ENCODE data around the gene PAFAH1B1.

DNA sequence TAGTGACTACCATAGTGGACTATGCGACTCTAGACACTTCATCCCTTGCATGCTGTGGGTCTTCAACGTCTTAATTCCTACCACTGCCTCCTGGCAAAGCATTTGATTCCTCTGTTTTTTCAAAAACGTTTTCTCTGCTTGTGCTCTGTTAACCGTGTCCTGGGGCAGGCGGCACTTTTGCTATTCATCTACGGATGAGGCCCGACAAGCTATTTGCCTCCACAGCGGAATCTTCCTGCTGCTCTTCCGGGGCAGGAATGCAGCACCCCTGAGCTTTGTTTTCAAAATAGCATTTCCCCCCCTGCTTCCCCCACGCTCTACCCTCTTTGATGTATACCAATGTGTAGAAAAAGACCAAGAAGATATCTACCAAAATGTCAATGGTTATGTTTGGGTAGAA lies 42.0 kb upstream of the PAFAH1B1 start:
- TF ChIP-seq EZH2phosphoT487 (IDR thresholded peaks at IDR 0.05; ENCODE audit: unreplicated experiment) (no peak), ZNF114 (CRISPR knock-in tag; IDR thresholded peaks at IDR 0.05) (no peak), EZH2 (IDR thresholded peaks at IDR 0.05; ENCODE audit: low read depth, unreplicated experiment) (no peak)
- TF ChIP-seq, protein P1, sequence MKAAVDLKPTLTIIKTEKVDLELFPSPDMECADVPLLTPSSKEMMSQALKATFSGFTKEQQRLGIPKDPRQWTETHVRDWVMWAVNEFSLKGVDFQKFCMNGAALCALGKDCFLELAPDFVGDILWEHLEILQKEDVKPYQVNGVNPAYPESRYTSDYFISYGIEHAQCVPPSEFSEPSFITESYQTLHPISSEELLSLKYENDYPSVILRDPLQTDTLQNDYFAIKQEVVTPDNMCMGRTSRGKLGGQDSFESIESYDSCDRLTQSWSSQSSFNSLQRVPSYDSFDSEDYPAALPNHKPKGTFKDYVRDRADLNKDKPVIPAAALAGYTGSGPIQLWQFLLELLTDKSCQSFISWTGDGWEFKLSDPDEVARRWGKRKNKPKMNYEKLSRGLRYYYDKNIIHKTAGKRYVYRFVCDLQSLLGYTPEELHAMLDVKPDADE (IDR thresholded peaks at IDR 0.05), result no peak
- TF ChIP-seq, protein P2, sequence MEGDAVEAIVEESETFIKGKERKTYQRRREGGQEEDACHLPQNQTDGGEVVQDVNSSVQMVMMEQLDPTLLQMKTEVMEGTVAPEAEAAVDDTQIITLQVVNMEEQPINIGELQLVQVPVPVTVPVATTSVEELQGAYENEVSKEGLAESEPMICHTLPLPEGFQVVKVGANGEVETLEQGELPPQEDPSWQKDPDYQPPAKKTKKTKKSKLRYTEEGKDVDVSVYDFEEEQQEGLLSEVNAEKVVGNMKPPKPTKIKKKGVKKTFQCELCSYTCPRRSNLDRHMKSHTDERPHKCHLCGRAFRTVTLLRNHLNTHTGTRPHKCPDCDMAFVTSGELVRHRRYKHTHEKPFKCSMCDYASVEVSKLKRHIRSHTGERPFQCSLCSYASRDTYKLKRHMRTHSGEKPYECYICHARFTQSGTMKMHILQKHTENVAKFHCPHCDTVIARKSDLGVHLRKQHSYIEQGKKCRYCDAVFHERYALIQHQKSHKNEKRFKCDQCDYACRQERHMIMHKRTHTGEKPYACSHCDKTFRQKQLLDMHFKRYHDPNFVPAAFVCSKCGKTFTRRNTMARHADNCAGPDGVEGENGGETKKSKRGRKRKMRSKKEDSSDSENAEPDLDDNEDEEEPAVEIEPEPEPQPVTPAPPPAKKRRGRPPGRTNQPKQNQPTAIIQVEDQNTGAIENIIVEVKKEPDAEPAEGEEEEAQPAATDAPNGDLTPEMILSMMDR (conservative IDR thresholded peaks at IDR 0.05; ENCODE audit: low read depth in 2 of 2), result no peak

Measured in GM23338 (cell line).